WERI-Rb-1 (cell line): Measurements from ENCODE around the gene KIAA1755.

Experiments used
- DNase-seq: peaks from one replicate; pipeline ENCODE4 v3.0.0-alpha.2; 2020
- H3K27ac ChIP-seq: fragments of 250-450 bp; sonication (Bioruptor Pico); 2 replicates; pipeline ENCODE4 v1.5.1; 2020; ENCODE audit warnings: mild to moderate bottlenecking, moderate library complexity
- H3K27me3 ChIP-seq: fragments of 250-450 bp; sonication (Bioruptor Pico); 2 replicates; pipeline ENCODE4 v1.5.1; 2021; ENCODE audit warnings: mild to moderate bottlenecking, low read depth, moderate library complexity; ENCODE audit not compliant: insufficient read depth, severe bottlenecking
- H3K36me3 ChIP-seq: fragments of 250-450 bp; sonication (Bioruptor Pico); 2 replicates; pipeline ENCODE4 v1.5.1; 2020; ENCODE audit warnings: mild to moderate bottlenecking, moderate library complexity
- H3K4me3 ChIP-seq: 2 replicates; pipeline ENCODE4 v1.5.1; 2011; ENCODE audit warnings: low read depth, mild to moderate bottlenecking, control low read depth, low read length
- H3K9me3 ChIP-seq: fragments of 250-450 bp; sonication (Bioruptor Pico); 2 replicates; pipeline ENCODE4 v1.5.1; 2021; ENCODE audit warnings: mild to moderate bottlenecking, moderate library complexity; ENCODE audit not compliant: severe bottlenecking
- TF ChIP-seq, protein P1 (sequence below): IDR thresholded peaks from 2 replicates; pipeline ENCODE4 v1.5.1; 2011; ENCODE audit warnings: low read depth, mild to moderate bottlenecking, control low read depth, inconsistent platforms, low read length

Gene KIAA1755

DNA sequence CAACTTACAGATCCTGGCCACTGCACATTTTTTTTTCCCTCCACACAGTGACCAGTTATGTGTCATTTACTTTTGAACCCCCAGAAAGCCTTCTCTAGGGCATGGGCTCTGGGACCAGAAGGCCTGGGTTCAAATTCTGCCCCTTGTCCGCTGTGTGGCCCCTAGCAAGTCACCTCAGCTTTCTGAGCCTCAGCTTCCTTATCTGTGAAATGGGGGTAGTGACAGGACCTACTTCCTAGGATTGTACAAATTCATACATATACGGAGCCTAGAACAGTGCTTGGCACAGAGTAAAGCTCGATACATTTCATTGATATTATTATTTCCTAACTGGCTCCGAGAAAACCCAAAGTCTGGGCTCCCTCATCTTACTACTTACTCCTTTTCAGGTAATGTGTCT lies 45.0 kb upstream of the KIAA1755 start:
- Histone ChIP-seq H3K4me3 (no peak overlapping the region), H3K27me3 (no peaks in the 10 kb centered on the region), H3K36me3 (no peaks in the 10 kb centered on the region), H3K27ac (no peak overlapping the region), H3K9me3 (no peaks in the 10 kb centered on the region)
- no peak for DNase-seq
- TF ChIP-seq, protein P1, sequence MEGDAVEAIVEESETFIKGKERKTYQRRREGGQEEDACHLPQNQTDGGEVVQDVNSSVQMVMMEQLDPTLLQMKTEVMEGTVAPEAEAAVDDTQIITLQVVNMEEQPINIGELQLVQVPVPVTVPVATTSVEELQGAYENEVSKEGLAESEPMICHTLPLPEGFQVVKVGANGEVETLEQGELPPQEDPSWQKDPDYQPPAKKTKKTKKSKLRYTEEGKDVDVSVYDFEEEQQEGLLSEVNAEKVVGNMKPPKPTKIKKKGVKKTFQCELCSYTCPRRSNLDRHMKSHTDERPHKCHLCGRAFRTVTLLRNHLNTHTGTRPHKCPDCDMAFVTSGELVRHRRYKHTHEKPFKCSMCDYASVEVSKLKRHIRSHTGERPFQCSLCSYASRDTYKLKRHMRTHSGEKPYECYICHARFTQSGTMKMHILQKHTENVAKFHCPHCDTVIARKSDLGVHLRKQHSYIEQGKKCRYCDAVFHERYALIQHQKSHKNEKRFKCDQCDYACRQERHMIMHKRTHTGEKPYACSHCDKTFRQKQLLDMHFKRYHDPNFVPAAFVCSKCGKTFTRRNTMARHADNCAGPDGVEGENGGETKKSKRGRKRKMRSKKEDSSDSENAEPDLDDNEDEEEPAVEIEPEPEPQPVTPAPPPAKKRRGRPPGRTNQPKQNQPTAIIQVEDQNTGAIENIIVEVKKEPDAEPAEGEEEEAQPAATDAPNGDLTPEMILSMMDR: no peak

DNA sequence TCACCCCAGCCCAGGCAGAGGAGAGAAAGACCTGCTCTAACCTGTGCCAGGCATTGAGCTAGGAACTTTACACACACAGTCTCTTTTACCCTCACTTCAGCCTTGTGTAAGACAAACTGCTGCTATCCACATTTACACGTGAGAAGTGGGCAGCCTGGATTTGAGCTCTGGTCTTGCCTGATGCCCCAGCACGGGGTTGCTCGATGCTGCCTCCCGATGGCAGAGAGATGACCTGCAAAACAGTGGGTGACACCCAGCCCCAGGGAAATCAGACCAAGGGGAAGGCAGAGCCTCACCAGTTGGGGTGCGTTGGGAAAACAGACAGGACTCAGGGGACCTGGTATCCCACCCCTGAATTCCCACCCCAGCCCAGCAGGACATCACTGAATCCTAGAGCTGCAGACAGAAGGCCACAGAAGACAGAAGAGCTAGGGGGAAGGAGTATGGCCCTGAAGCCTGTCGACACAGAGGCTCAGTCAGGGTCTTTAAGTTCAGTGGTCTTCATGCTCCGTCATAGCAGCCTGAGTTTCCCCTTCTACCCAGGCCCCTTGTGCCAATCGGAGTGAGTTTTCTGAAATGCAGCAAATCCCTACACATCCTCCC lies 44.4 kb upstream of the KIAA1755 start:
- H3K36me3 ChIP-seq: no peaks in the 10 kb centered on the region
- TF ChIP-seq, protein P1: peak; percentile 83
- H3K27ac ChIP-seq: no peak overlapping the region
- peak; percentile 65 for DNase-seq
- no peak overlapping the region for H3K4me3 ChIP-seq
- no peaks in the 10 kb centered on the region for H3K9me3 ChIP-seq
- H3K27me3 ChIP-seq: no peaks in the 10 kb centered on the region

DNA sequence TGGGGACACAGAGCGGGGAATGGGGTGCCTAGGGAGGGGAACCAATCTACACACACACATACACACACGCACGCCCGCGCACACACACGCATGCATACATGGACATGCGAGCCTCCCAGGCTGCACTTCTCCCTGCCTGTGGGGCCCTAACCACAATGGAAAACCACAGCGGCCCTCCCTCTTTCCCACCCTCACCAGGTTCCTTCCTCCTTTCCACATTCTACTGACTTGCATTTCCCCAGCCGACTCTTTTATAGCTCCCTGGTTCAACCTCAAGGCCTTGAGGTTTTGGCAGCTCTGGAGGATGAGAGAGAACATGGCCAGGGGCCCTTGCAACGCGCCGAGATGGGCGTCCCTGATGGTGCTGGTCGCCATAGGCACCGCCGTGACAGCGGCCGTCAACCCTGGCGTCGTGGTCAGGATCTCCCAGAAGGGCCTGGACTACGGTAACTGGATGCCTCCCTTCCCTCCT lies 43.4 kb upstream of the KIAA1755 start, which contains the start of gene BPI:
Gene BPI (plus strand): TSS at position 249 of the 472 bp plus-strand sequence. CDS start 68 bp downstream, at position 317.
- TF ChIP-seq, protein P1: no peak
- no peaks in the 10 kb centered on the region for H3K9me3 ChIP-seq
- no peaks in the 10 kb centered on the region for H3K27me3 ChIP-seq
- H3K27ac ChIP-seq: no peak within 1 kb of the TSS
- no peaks in the 10 kb centered on the region for H3K36me3 ChIP-seq
- no peak for DNase-seq
- no peak within 1 kb of the TSS for H3K4me3 ChIP-seq

DNA sequence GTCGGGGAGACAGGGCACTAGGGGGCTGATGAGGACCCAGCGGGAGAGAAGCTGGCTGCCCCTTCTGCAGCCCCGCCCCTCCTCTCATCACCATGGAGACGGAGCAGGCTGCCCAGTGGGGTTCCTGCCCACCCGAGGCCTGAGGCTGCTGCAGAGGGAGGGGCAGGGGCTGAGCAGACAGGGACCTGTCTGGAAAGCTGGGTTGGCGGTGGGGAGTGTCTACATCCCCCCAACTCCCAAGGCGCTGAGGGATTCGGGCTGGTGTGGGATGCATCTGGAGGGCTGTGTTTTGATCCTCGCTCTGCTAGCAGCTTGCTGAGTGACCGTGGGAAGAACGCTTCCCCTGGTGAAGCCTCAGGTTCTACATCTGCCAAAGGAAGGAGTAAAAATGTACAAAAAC lies 42.3 kb upstream of the KIAA1755 start:
- DNase-seq: no peak
- Histone ChIP-seq H3K27ac (no peak overlapping the region), H3K27me3 (no peaks in the 10 kb centered on the region)

DNA sequence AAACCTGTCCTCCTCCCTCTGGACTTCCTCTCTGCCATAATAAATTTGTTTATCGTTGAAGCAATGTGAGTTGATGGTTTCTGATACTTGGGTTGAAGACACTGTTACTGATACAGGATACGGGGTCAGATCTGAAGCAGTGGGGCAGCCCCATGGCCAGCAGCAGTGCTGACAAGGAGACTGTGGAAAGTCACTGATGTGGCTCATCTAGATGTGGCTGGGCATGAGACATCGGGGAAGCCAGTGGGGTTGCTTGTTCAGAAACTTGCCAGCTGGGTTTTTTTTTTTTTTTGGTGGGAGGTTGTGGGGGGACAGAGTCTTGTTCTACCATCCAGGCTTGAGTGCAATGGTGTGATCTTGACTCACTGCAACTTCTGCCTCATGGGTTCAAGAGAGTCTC lies 40.8 kb upstream of the KIAA1755 start:
- TF ChIP-seq, protein P1: no peak
- no peaks in the 10 kb centered on the region for H3K9me3 ChIP-seq
- H3K27me3 ChIP-seq: no peaks in the 10 kb centered on the region
- H3K36me3 ChIP-seq: no peaks in the 10 kb centered on the region
- H3K4me3 ChIP-seq: no peak overlapping the region
- no peak for DNase-seq
- no peak overlapping the region for H3K27ac ChIP-seq

More for the DNA sequence above, 42.3 kb upstream of the KIAA1755 start:
- H3K9me3 ChIP-seq: no peaks in the 10 kb centered on the region
- no peak overlapping the region for H3K4me3 ChIP-seq
- TF ChIP-seq, protein P1: no peak
- no peaks in the 10 kb centered on the region for H3K36me3 ChIP-seq

DNA sequence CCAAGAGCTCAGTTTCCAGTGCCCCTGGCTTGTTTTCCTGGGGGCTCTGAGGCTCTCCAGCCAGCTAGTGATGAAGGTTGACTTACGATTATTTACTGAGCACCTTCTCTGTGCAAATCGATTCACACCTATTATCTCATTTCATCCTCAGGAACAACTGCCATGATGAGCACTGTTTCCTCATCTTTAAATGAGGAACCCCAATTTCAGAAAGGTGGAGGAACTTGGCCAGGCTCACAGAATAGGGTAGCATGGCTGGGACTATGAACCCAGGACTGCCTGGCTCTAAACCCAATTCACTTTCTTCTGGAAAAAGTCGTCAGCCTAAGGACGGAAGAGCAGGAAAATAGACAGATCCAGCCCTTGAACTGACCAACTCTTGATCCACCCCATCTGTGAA lies 39.9 kb upstream of the KIAA1755 start:
- TF ChIP-seq, protein P1: no peak
- H3K27ac ChIP-seq: no peak overlapping the region
- DNase-seq: no peak
- H3K9me3 ChIP-seq: no peaks in the 10 kb centered on the region
- H3K27me3 ChIP-seq: no peaks in the 10 kb centered on the region
- H3K36me3 ChIP-seq: no peaks in the 10 kb centered on the region
- H3K4me3 ChIP-seq: no peak overlapping the region
